ENCODE measurements around the gene RERG.
"Not testable (repeated sequence)": the region's sequence is repeated elsewhere in the genome, so short reads cannot be mapped to it uniquely, and the experiment has no call there.

GRCh38 chr12:15225863-15226218 is 4.6 kb upstream of the RERG start:
- TF ChIP-seq EZH2 (optimal IDR thresholded peaks at IDR 0.05; ENCODE audit: low read depth, low read length); CTCF (IDR thresholded peaks at IDR 0.05; ENCODE audit: low read length); EZH2phosphoT487 (IDR thresholded peaks at IDR 0.05; ENCODE audit: low read length): not testable (repeated sequence)
